Tibial nerve (tissue), 3 donors: ENCODE results near the gene PGM5.
A peak's percentile ranks its signal among the peaks of the same experiment; 100 is the strongest.

Experiments used
- EP300 ChIP-seq, 2 donors: sonication (generic); formaldehyde crosslinking; IDR thresholded peaks; one replicate each; pipeline ENCODE4 v1.6.1; 2017; ENCODE audit warnings: antibody characterized with exemption in 2 of 2, mild to moderate bottlenecking in 1 of 2
- POLR2A ChIP-seq, 2 donors: fragments of 450-650 bp; IDR thresholded peaks; one replicate each; pipeline ENCODE4 v1.6.1; 2017; ENCODE audit warnings: antibody characterized with exemption in 2 of 2, mild to moderate bottlenecking in 2 of 2, moderate library complexity in 2 of 2

DNA sequence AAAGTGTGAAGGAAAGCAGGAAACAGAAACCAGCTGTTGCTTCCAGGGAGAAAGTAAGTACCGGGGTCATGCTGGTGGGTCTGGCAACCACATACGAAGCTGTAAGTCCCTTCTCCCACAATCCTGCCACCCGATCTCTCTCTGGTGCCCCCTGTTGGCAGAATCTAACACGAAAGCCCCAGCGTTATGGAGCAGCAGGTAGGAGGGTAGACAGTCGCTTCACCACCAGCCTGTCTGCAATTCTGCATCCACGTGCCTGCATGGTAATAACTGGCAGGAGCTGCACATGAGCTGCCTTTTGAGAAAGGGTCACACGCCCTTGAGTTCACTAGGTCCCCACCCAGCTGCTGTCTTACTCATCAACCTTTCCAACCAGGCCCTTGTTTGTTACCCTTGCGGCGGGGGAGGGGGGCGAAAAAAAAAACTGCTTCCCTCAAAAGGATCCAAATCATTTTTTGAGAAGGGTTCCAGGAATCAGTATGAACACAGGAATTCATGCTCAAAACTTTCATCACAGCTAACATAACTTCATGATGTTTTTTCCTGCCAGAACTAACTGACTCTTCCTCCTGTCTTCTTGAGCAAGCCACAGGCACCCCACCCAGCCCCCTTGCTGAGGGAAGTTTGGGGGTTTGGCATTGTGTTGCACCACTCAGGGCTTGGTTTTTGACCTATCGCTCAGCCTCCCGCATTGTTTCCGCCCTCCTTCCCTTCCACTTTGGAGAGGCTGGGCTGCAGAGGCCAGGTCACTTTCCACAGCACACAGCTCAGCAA, 203.8 kb downstream of the PGM5 start:
- peak in 1 of 2 donors; percentile 45 for TF ChIP-seq EP300 (IDR thresholded peaks at IDR 0.05)
- no peak for TF ChIP-seq POLR2A (IDR thresholded peaks at IDR 0.05)
